ENCODE data around the gene CLEC2A. TPM values are rescaled to one million over a fixed set of nuclear protein-coding genes. Genes with fewer than 3 reads are reported as not detected.

Gene CLEC2A
- total RNA-seq, 1 experiment from 2014 or later = not detected

DNA sequence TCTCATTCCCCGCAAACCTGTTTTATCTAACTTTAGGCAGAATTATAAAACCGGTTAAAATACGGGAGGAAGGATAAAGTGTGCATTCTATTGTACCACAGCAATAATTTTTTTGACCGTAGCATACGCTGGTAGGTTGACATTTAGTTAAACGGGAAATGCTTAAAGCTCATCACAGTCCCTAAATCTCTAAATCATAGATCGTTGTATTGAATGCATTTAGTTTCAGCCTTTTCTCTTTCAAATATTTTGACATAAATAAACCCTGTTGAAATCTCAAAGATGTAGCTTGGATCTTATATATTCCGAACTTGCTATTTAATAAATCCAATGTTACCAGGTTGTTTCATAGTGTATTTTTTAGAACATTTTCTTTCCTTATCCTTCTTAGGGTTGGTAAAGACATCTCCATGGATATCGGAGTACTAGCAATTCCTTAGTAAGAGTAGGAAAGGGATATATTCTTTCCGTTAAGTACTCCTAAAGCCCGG is 63.8 kb downstream of the CLEC2A start:
- ChIA-PET RAD21 (ENCODE audit: low non-redundant PET in 1 of 2, low total read pairs in 2 of 2, uncharacterized antibody in 2 of 2, unreplicated experiment in 2 of 2) (no interaction called here), CTCF (interaction anchor here (0.6 kb wide), 1 partner anchor 1211 kb away, joined by 3 read pairs; no protein-coding TSS in a partner anchor), POLR2A (no interaction called here)
- intact Hi-C loops (cut with micrococcal nuclease) = no loop called here
- no peaks in the 10 kb centered on the region; the same call in 1 of the 2 replicates for H4K20me1 ChIP-seq (ENCODE audit: insufficient read depth)
- no peaks in the 10 kb centered on the region for H3K79me2 ChIP-seq (ENCODE audit: insufficient read depth, low read length)
- no peaks in the 10 kb centered on the region for H3K36me3 ChIP-seq (ENCODE audit: control insufficient read depth in 1 of 2, insufficient read depth in 2 of 2, low read length in 2 of 2)
- no peaks in the 10 kb centered on the region for H3K9me2 ChIP-seq (ENCODE audit: insufficient read depth)
- no peak overlapping the region for H3K9ac ChIP-seq (ENCODE audit: low read length)
- H3K27ac ChIP-seq (ENCODE audit: low read depth, low read length) = no peak overlapping the region
- BruUV-seq (replicated peaks) = no TSS peak
- no peak overlapping the region for H3K4me2 ChIP-seq (ENCODE audit: low read length)
- no peak for ATAC-seq
- no peak overlapping the region for H3K4me3 ChIP-seq (replicated peaks in 1 of 2; ENCODE audit: low read depth in 1 of 2, low read length in 2 of 2)
- TF ChIP-seq EZH2 (IDR thresholded peaks at IDR 0.05) = no peak
- TF ChIP-seq SP1 (IDR thresholded peaks at IDR 0.05; ENCODE audit: low read depth) = no peak
- TF ChIP-seq, protein P1, sequence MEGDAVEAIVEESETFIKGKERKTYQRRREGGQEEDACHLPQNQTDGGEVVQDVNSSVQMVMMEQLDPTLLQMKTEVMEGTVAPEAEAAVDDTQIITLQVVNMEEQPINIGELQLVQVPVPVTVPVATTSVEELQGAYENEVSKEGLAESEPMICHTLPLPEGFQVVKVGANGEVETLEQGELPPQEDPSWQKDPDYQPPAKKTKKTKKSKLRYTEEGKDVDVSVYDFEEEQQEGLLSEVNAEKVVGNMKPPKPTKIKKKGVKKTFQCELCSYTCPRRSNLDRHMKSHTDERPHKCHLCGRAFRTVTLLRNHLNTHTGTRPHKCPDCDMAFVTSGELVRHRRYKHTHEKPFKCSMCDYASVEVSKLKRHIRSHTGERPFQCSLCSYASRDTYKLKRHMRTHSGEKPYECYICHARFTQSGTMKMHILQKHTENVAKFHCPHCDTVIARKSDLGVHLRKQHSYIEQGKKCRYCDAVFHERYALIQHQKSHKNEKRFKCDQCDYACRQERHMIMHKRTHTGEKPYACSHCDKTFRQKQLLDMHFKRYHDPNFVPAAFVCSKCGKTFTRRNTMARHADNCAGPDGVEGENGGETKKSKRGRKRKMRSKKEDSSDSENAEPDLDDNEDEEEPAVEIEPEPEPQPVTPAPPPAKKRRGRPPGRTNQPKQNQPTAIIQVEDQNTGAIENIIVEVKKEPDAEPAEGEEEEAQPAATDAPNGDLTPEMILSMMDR (IDR thresholded peaks at IDR 0.05 in 2 of 3, conservative IDR thresholded peaks at IDR 0.05 in 1 of 3; ENCODE audit: borderline replicate concordance in 1 of 3, insufficient read depth in 1 of 3, low read depth in 2 of 3, low read length in 2 of 3) = no peak
- TF ChIP-seq, protein P2, sequence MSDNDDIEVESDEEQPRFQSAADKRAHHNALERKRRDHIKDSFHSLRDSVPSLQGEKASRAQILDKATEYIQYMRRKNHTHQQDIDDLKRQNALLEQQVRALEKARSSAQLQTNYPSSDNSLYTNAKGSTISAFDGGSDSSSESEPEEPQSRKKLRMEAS (IDR thresholded peaks at IDR 0.05) = no peak
- no peak for TF ChIP-seq SRF (IDR thresholded peaks at IDR 0.05; ENCODE audit: low read depth)
- TF ChIP-seq ZNF274 (IDR thresholded peaks at IDR 0.05; ENCODE audit: low read depth, low read length) = no peak
- no peak for TF ChIP-seq YY1 (IDR thresholded peaks at IDR 0.05; ENCODE audit: extremely low read depth, insufficient replicate concordance, low read depth, low read length)
- TF ChIP-seq EZH2phosphoT487 (IDR thresholded peaks at IDR 0.05; ENCODE audit: borderline replicate concordance) = no peak
- TF ChIP-seq, protein P3, sequence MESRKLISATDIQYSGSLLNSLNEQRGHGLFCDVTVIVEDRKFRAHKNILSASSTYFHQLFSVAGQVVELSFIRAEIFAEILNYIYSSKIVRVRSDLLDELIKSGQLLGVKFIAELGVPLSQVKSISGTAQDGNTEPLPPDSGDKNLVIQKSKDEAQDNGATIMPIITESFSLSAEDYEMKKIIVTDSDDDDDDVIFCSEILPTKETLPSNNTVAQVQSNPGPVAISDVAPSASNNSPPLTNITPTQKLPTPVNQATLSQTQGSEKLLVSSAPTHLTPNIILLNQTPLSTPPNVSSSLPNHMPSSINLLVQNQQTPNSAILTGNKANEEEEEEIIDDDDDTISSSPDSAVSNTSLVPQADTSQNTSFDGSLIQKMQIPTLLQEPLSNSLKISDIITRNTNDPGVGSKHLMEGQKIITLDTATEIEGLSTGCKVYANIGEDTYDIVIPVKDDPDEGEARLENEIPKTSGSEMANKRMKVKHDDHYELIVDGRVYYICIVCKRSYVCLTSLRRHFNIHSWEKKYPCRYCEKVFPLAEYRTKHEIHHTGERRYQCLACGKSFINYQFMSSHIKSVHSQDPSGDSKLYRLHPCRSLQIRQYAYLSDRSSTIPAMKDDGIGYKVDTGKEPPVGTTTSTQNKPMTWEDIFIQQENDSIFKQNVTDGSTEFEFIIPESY (IDR thresholded peaks at IDR 0.05; ENCODE audit: extremely low read depth, insufficient replicate concordance, low read length) = no peak
- TF ChIP-seq POLR2AphosphoS5 (IDR thresholded peaks at IDR 0.05; ENCODE audit: low read depth, low read length) = no peak
- no peak for TF ChIP-seq CEBPB (IDR thresholded peaks at IDR 0.05; ENCODE audit: low read depth)
- no peak for TF ChIP-seq EGR1 (IDR thresholded peaks at IDR 0.05; ENCODE audit: low read depth)
- no peak for TF ChIP-seq JUND (IDR thresholded peaks at IDR 0.05)
- no peak for TF ChIP-seq CBX3 (IDR thresholded peaks at IDR 0.05; ENCODE audit: low read depth)
- no peaks in the 10 kb centered on the region for H3K4me1 ChIP-seq (ENCODE audit: control insufficient read depth in 1 of 2, insufficient read depth in 2 of 2, low read length in 2 of 2)
- no peak for DNase-seq (ENCODE audit: low read depth, low spot score)
- H3K27me3 ChIP-seq (ENCODE audit: insufficient read depth, low read length) = peaks cover 50% of the 10 kb centered on the region
- H2AFZ ChIP-seq (ENCODE audit: low read depth, low read length, poor library complexity, severe bottlenecking) = no peak overlapping the region
- H3K9me3 ChIP-seq (ENCODE audit: control insufficient read depth in 1 of 2, insufficient read depth in 1 of 2, low read depth in 1 of 2, low read length in 2 of 2) = no peaks in the 10 kb centered on the region
